HG03066 (cell line): ENCODE data around the gene RAB3GAP1.
"Not testable (repeated sequence)": the region's sequence is repeated elsewhere in the genome, so short reads cannot be mapped to it uniquely, and the experiment has no call there.

Experiments
- ATAC-seq: cut with Tn5 transposase; IDR thresholded peaks from one replicate; pipeline ENCODE4 v1.9.1; 2021; ENCODE audit warnings: low read depth; ENCODE audit not compliant: unreplicated experiment

Gene RAB3GAP1

DNA sequence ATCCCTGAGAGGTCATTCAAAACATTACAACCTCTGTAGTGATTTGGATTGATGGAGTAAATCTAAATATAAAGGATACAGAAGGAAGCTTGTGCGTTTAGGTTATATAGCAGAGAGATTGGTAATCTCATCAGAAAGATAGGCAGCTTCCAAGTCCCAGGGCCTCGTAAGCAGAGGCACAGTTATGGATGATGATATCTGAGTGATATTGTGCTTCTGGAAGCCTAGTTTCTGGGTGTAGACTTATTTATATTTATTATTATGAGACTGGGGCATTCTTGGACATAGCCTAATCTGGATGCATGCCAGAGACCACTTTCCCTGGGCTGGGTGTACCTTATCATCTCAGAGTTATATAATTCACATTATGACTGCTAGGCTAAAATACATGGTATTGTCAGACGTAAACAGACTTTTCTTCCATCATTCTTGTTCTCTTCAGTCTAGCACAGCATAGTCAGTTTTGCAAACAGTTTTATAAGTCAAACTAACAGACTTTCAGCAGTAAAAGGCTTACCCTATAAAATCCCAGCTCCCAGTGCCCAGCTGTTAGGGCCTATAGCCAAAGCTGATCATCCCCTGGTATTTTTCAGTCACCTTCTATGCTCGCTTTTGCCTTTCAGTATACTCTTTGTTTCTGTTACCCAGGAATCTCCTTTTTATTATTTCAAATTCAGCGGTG lies 47.9 kb downstream of the RAB3GAP1 start:
- ATAC-seq, result no peak

DNA sequence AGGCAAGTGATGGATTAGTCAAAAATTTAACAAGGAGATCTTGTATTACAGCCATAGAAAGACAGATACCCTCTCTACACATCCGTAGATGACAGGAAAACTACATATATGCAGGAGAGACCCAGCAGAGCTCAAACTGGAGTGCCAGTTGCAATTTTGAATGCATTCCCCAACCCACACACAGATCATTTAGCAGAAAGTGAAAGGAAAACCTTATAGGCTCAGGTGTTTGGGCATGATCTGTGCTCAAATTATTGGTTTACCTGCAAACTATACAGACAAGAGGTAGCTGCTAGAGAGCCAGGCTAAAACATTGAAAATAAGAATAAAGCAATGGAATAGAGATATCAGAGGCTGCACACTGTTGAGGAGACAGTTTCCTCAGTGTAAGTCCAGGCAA lies 51.8 kb downstream of the RAB3GAP1 start:
- no peak for ATAC-seq

DNA sequence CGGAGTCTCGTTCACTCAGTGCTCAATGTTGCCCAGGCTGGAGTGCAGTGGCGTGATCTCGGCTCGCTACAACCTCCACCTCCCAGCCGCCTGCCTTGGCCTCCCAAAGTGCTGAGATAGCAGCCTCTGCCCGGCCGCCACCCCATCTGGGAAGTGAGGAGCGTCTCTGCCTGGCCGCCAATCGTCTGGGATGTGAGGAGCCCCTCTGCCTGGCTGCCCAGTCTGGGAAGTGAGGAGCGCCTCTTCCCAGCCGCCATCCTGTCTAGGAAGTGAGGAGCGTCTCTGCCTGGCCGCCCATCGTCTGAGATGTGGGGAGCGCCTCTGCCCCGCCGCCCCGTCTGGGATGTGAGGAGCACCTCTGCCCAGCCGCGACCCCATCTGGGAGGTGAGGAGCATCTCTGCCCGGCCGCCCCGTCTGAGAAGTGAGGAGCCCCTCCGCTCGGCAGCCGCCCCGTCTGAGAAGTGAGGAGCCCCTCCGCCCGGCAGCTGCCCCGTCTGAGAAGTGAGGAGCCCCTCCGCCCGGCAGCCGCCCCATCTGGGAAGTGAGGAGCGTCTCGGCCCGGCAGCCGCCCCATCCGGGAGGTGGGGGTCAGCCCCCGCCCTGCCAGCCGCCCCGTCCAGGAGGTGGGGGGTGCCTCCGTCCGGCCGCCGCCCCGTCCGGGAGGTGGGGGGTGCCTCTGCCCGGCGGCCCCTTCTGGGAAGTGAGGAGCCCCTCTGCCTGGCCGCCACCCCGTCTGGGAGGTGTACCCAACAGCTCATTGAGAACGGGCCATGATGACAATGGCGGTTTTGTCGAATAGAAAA lies 53.6 kb downstream of the RAB3GAP1 start:
- not testable (repeated sequence) for ATAC-seq

DNA sequence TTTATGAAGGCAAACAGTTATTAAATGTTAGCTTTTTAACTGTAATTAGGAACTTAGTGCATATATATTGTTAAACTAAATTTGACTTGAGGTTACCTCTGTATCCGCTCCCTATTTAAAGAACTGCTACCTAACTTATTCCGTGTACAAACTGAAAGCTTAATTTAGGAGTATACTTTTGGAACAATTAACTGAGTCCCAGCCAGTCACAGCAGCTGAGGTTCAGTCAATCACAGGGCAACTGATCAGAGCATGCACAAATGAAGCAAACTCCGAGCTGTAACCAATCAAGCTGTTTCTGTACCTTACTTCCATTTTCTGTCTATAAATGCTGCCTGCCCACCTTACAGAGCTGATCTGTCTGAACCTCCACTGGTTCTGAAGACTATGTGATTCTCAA lies 61.2 kb downstream of the RAB3GAP1 start:
- ATAC-seq, result no peak

DNA sequence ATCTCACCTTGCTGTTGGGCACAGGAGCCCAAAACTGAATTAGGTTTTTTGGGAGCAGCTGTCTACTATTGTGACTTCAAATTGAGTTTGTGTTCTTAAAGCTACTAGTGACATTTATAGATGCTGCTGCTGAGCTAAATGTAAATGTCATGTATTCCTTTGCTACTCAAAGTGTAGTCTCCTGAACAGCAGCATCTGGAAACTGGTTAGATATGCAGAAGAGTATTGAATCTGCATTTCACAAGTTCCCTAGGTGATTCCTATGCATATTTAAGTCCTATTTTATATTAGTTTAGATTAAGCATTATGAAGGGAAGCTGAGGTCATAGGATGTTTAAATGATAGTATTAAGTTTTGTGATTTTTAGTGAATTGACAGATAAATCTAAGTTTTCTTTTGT lies 67.5 kb downstream of the RAB3GAP1 start:
- ATAC-seq, result no peak

GRCh38 chr2:135121016-135121657 lies 69.0 kb downstream of the RAB3GAP1 start:
- no peak for ATAC-seq

DNA sequence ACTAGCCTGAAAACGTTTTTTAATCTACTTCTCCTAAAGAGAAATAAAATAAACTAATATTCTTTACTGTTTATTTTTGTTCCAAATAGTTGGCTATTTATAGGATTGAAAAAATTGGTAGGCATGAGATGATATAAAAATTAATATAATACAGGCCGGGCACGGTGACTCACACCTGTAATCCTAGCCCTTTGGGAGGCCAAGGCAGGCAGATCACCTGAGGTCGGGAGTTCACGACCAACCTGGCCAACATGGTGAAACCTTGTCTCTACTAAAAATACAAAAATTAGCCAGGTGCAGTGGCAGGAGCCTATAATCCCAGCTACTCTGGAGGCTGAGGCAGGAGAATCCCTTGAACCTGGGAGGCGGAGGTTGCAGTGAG lies 69.6 kb downstream of the RAB3GAP1 start:
- not testable (repeated sequence) for ATAC-seq

DNA sequence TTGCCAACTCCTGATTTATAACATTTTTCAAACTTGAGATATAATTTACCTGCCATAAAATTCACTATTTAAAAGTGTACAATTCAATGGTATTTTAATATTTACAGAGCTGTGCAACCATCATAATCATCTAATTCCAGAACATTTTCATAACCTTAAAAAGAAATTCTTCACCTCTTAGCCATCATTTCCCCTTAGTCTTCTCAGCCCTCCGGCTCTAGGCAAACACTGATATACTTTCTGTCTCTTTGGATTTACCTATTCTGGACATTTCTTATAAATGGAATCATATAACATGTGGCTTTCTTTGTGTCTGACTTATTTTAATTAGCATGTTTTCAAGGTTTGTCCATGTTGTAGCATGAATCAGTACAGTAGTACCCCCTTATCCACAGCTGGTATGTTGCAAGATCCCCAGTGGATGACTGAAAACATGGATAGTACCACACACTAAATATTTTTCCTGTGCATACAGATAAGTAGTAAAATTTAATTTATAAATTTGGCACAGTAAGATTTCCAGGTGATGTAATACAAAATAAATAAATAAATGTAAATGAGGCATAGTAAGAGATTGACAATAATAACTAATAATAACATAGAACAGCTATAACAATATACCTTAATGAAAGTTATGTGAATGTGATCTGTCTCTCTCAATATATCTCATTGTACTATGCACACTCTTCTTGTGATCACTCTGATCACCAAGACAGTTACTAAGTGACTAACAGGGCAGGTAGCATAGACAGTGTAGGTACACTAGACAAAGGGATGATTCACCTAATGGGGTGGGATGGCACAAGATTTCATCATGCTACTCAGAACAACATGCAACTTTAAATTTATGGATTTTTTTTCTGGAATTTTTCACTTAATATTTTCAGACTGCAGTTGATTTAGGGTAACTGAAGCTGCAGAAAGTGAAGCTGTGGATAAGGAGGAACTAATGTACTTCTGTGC lies 73.1 kb downstream of the RAB3GAP1 start:
- ATAC-seq, result no peak

- ATAC-seq, result no peak
These were observed 73.8 kb downstream of the RAB3GAP1 start for GRCh38 chr2:135125940-135126339.

- no peak for ATAC-seq
These were observed 78.7 kb downstream of the RAB3GAP1 start for GRCh38 chr2:135130751-135131150.

DNA sequence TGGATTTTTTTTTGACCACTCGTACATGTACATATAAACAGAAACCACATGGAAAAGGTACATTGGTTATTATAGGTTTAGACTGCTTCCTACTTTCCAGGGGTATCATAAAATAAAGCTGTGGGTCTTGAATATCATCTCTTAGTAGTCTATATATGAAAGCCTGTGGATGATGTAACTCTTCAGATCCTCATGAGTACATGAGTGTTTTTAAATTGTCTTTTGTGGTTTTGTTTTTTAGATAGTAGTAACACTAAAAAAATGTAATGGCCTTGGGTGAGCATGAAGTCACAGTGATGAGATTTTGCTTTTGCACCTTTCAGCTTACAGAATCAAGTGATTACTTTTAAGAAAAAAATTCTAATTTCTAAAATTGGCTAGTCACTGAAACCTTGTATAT lies 80.2 kb downstream of the RAB3GAP1 start:
- ATAC-seq, result no peak

- ATAC-seq, result no peak
These were observed 88.5 kb downstream of the RAB3GAP1 start for GRCh38 chr2:135140606-135141005.

- no peak for ATAC-seq
These were observed 90.2 kb downstream of the RAB3GAP1 start for GRCh38 chr2:135142323-135142722.

DNA sequence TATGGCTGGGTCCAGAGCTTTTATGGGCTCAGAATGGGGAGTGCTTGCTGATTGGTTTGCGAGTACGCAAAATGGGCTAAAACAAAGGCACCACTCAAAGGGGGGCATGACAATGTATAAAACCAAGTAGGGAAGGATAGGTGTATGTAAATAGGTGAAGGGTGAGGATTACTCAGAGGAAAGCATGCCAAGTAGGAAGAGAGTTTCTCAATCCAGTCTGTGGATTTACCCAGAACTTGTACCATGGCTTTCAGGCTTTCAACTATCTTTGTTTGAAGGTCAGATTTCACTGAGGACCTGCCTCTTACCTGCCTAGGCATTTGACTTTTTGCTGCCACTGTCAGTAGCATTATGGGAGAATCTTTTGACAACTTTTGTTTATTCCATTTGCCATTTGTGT lies 92.3 kb downstream of the RAB3GAP1 start:
- no peak for ATAC-seq

- no peak for ATAC-seq
These were observed 97.2 kb downstream of the RAB3GAP1 start for GRCh38 chr2:135149251-135149650.

GRCh38 chr2:135150725-135151124 lies 98.6 kb downstream of the RAB3GAP1 start:
- ATAC-seq, result no peak

DNA sequence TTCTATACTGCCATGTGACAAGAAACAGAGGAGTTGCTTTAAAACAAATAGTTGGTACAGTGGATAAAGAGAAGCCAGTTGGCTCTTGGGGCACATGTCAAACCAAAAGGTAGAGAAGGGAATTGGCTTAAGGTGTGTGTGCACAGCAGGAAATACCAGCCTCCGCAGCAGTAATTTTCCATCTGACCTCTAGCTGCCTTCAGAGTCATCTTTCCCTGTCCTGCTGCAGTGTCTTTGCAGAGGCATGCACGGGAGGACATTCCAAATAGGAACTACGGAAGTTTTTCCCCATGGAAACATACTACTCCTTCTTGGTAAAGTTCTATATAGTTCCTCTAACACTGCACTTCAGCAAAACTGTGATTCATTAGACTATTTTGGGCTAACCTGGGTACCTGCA lies 99.5 kb downstream of the RAB3GAP1 start:
- no peak for ATAC-seq

- ATAC-seq, result no peak
These were observed 100.3 kb downstream of the RAB3GAP1 start for GRCh38 chr2:135152361-135152760.

DNA sequence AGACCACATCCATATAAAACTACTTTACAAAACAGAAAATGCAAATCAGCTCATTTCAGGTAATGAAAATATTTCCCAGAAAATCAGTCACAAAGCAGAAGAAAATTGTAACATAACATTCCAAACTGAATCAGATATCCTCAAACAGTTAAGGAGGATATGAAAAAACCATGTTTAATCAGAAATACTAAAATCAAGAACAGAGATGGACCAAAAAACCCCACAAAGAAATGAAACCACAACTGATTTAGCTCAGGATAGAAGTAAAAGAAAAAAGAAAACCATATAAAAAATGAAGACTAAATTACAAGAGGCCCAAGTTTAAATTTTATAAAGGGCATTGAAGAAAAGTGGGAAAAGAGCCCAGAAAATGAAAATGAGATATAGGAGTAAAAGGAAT lies 102.9 kb downstream of the RAB3GAP1 start:
- no peak for ATAC-seq

DNA sequence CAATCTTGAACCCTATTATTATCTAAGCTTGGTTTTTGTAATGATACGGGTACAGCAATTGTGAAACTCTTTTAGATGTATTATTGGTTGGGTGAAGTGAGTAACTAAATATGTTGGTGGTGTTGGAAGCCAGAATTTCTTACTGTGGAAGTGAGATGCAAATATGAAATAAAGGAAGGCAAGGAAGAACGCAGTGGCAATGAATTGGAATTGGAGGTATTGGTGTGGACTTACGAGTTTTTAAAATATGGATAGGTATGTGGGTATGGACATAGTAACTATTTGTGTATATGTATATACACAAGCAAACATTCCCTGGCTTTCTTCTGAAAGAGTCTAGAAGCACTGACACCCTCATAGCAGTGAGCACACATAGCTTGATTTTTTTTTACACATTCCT lies 105.8 kb downstream of the RAB3GAP1 start:
- ATAC-seq, result no peak

GRCh38 chr2:135159191-135159590 lies 107.1 kb downstream of the RAB3GAP1 start:
- no peak for ATAC-seq
